Ovary (tissue), 3 donors: ENCODE data around the gene BTBD9.

Experiments used
- CTCF ChIP-seq, 3 donors: fragments of 450-650 bp in 2 of 3; fragments of 200-600 bp in 1 of 3; IDR thresholded peaks; one replicate each; pipeline versions ENCODE4 v1.5.1 to v1.8.0; 2016 to 2022; ENCODE audit warnings: antibody characterized with exemption in 3 of 3, mild to moderate bottlenecking in 1 of 3
- POLR2A ChIP-seq: fragments of 450-650 bp; IDR thresholded peaks from one replicate; pipeline ENCODE4 v1.6.1; 2017; ENCODE audit warnings: antibody characterized with exemption, mild to moderate bottlenecking, moderate library complexity
- donor health status: DM: no; HTN: no; CAD: no.

DNA sequence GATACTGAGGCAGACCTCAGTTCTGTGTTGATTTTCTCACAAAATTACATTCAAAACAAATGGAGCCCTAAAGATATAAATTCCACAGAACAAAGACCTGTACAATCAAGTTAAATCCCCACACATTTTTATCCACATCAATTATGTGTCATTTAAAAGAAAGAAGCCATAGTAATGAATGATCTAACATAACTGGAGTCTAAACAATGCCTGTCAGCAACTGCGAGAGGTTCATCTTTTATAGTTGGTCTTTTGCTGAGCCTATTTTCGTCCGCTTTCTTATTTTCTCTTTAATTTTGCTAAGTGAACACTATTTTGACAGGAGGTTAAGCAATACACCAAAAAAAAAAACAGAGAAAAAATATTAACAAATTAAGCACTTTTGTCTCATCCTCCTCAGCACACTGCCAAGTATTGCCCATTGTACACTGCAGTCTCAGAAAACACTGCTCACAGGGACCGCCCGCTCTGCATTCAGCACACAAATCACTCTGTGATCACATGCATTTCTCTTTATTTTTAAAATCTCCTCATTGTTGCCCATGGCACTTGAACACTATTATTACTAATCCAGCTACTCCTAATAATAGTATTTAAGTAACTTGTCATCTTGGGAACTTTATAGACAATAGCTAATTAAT is 140.8 kb downstream of the BTBD9 start:
- TF ChIP-seq CTCF (IDR thresholded peaks at IDR 0.05) = no peak
- TF ChIP-seq POLR2A = no peak
